Fibroblast of pulmonary artery (primary cell): ENCODE results near the gene SHISA5.
A peak's percentile ranks its signal among the peaks of the same experiment; 100 is the strongest.

ENCODE experiments used
- DNase-seq: peaks from one replicate; pipeline ENCODE4 v3.0.0-alpha.2; 2010; ENCODE audit warnings: low read depth
- H3K4me3 ChIP-seq: replicated peaks from 2 replicates; pipeline ENCODE4 v1.5.1; 2011; ENCODE audit warnings: low read depth, mild to moderate bottlenecking, control low read depth, low read length, moderate library complexity
- TF ChIP-seq, protein P1 (sequence below): IDR thresholded peaks from 2 replicates; pipeline ENCODE4 v1.5.1; 2011; ENCODE audit warnings: mild to moderate bottlenecking, control low read depth, low read length, inconsistent platforms; ENCODE audit errors: missing control alignments

SHISA5 gene

DNA sequence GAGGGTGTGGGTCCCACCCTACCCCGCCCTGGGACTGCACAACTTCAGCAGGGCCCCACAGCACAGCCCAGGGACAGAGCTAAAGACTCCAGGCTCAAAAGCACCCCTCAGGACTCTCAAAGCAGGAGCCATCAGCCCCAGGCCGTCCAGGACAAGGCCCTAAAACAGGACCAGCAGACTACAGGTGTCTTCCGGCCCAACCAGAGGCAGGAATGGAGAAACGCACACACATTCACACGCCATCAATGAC, 31.4 kb downstream of the SHISA5 start:
- DNase-seq = no peak
- peak overlapping the region; percentile 92 for H3K4me3 ChIP-seq
- TF ChIP-seq, protein P1, sequence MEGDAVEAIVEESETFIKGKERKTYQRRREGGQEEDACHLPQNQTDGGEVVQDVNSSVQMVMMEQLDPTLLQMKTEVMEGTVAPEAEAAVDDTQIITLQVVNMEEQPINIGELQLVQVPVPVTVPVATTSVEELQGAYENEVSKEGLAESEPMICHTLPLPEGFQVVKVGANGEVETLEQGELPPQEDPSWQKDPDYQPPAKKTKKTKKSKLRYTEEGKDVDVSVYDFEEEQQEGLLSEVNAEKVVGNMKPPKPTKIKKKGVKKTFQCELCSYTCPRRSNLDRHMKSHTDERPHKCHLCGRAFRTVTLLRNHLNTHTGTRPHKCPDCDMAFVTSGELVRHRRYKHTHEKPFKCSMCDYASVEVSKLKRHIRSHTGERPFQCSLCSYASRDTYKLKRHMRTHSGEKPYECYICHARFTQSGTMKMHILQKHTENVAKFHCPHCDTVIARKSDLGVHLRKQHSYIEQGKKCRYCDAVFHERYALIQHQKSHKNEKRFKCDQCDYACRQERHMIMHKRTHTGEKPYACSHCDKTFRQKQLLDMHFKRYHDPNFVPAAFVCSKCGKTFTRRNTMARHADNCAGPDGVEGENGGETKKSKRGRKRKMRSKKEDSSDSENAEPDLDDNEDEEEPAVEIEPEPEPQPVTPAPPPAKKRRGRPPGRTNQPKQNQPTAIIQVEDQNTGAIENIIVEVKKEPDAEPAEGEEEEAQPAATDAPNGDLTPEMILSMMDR = no peak

DNA sequence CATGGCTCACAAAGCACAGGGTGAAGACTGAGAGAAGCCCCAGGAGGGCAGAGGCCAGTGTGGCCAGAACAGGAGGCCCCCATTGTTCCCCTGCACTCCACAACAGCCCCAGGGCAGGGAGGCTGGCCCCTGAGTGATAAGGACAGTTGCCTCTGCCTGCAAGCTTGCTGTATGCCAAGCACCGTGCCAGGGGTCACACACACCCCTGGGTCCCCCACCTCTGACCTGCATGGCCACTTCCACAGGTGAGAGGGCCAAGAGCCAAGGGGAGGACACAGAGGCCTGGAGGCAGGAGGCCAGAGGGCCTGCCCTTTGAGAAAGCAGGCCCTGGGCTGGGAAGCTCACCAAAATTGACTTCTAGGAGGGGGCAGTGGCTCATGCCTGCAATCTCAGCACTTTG, 33.7 kb downstream of the SHISA5 start:
- H3K4me3 ChIP-seq = no peak overlapping the region
- DNase-seq = no peak

DNA sequence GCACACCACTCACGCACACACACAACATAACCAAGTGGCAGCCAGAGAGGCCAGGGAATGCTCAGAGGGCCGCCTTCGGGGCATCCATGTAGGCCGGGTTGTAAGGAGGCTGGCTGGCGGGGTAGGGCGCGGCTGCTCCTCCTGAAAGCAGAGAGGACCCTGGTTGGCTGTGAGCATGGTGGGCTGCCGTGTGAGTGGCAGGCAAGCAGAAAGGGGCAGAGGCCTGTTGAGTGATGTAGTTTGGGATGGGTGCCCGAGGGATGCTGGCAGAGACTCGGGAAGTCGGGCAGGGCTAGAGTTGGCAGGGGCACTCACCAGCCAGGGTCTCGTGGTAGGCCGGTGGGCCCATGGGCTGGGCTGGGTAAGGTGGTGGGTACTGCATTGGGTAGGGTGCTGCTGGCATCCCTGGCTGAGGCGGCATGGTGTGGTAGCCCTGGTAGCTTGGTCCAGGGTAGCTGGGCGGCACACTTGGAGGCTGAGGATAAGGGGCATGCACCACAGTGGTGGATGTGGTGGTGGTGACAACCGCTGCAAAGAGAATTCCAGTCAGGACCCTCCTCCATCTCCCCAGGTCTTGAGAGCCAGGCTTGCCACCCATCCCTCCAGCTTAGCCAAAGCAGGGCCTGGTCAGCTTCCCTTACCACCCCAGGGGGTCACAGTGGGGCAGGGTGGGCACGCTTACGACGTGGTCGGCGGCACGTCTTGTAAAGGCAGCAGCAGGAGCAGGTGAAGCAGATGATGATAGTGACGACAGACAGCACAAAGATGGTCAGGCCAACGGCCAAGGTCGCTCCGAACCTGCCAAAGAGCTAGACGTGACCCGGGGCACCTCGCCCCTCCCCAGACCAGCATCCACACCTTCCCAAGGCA, 34.7 kb downstream of the SHISA5 start:
- DNase-seq = no peak
- H3K4me3 ChIP-seq = no peak overlapping the region
- TF ChIP-seq, protein P1 = no peak

More for the DNA sequence above, 33.7 kb downstream of the SHISA5 start:
- TF ChIP-seq, protein P1 = no peak

DNA sequence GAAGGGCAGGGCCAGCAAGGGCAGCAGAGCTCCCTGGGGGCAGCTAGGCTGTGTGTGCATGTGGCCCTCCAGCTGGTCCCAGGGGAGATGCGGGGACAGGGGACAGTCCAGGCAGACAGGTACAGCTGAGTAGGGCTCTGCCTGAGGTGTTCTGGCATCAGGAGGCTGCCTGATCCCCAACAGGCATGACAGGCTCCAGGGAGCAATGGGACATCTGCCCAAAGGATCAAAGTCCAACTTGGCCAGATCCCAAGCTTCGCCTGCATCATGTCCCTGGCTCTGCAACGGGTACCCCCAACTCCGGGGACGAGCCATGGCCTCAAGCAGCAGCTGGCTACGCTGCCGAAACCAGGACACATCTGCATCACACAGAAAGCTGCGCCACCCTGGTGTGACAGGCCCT, 35.6 kb downstream of the SHISA5 start:
- no peak for DNase-seq
- TF ChIP-seq, protein P1 = no peak
- H3K4me3 ChIP-seq = no peak overlapping the region

DNA sequence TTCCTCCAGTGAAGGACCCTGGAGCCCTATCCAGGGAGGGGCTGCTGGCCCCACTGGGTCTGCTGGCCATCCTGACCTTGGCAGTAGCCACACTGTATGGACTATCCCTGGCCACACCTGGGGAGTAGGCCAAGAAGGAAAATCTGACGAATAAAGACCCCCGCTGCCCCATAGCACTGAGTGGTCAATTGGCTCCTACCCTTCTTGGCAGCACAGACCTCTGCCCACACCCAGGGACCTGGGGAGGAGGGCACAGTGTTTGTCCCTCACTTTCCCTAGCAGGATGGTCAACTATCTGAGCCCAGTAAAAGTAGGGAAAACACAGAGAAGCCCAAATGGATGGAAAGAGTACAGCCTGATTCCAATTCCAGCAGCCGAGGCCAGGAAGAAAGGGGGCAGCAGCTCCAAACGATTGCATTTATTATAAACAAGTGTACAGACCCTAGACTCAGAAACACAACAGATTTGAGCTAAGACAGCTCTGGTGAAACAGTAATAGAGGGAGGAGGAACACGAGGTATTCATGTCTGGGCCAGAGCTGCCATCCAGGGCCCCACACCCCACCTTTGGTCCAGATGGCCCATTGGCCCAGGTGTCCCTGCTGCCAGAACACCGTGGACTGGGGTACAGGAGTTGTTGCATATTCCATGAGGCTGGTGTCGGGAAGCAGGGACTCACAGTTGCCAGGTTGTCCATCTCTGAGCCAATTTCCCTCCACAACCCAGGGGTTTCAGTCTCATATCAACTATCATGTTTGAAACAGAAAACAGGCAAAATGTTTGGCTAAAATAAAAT, 36.3 kb downstream of the SHISA5 start:
- no peak overlapping the region for H3K4me3 ChIP-seq
- no peak for DNase-seq
- TF ChIP-seq, protein P1 = no peak

DNA sequence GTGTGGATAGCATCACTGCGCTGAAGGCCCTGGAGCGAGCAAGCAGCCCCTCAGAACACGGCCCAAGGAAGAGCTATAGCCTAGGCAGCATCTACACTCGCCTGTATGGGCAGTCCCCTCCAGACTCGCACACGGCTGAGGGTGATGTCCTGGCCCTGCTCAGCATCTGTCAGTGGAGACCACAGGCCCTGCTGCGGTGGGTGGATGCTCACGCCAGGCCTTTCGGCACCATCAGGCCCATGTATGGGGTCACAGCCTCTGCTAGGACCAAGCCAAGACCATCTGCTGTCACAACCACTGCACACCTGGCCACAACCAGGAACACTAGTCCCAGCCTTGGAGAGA, 36.9 kb downstream of the SHISA5 start:
- TF ChIP-seq, protein P1 = no peak
- H3K4me3 ChIP-seq = peak overlapping the region; percentile 62
- DNase-seq = no peak
